ENCODE data around the gene EVC. TPM values are rescaled to one million over a fixed set of nuclear protein-coding genes. Genes with fewer than 3 reads are reported as not detected.

Gene EVC
- total and polyA plus RNA-seq, 2 of the 8 experiments (the other 6 are each of a cell fraction or from before 2014, with no cell fraction given) = 2.6 to 9.8 TPM

GRCh38 chr4:5800496-5800895 lies 89.5 kb downstream of the EVC start:
- H4K5ac ChIP-seq (ENCODE audit: insufficient read length, low read depth, low read length) = no peak overlapping the region
- H3K79me1 ChIP-seq (ENCODE audit: low read depth, low read length) = no peaks in the 10 kb centered on the region
- no peak overlapping the region for H2BK15ac ChIP-seq (ENCODE audit: low read length)
- H3K23me2 ChIP-seq (ENCODE audit: low read depth, low read length) = no peaks in the 10 kb centered on the region
- no peak for FAIRE-seq
- no peak overlapping the region for H3K4me2 ChIP-seq (ENCODE audit: insufficient read depth in 1 of 2, low read depth in 2 of 2, low read length in 2 of 2)
- H3K36me3 ChIP-seq (ENCODE audit: control insufficient read depth in 2 of 4, insufficient read depth in 4 of 4, low read length in 3 of 4) = peaks cover 0 to 3% (median 1%) of the 10 kb centered on the region in 4 experiments; a peak in 3 of 8 replicates
- no peak overlapping the region for H2BK5ac ChIP-seq (ENCODE audit: low read depth, low read length)
- H4K20me1 ChIP-seq (replicated peaks in 1 of 2; ENCODE audit: control insufficient read depth in 1 of 2, insufficient read depth in 2 of 2, low read length in 2 of 2) = peaks cover 0 to 6% of the 10 kb centered on the region in 2 experiments
- H4K91ac ChIP-seq (replicated peaks; ENCODE audit: insufficient read length, low read length) = no peak overlapping the region
- CTCF ChIA-PET (ENCODE audit: partially characterized antibody) = interaction anchor here (0.8 to 1.7 kb wide), 5 partner anchors 10 to 806 kb away, joined by 3 to 11 read pairs (median 3); no protein-coding TSS in a partner anchor
- no peaks in the 10 kb centered on the region for H3K27me3 ChIP-seq (replicated peaks in 1 of 4; ENCODE audit: control insufficient read depth in 3 of 4, extremely low read depth in 1 of 4, insufficient read depth in 3 of 4, low read length in 3 of 4)
- no peak overlapping the region for H3K18ac ChIP-seq (ENCODE audit: extremely low read depth, low read length)
- H3K9ac ChIP-seq (replicated peaks in 1 of 4; ENCODE audit: extremely low read depth in 1 of 4, low read depth in 3 of 4, low read length in 3 of 4) = no peak overlapping the region
- POLR2A ChIA-PET (ENCODE audit: partially characterized antibody) = no interaction called here
- no peaks in the 10 kb centered on the region for H3K4me1 ChIP-seq (replicated peaks in 1 of 4; ENCODE audit: control insufficient read depth in 3 of 4, insufficient read depth in 4 of 4, low read length in 3 of 4)
- no peak overlapping the region for H2BK12ac ChIP-seq (ENCODE audit: low read depth, low read length)
- no peak for DNase-seq (ENCODE audit: low read depth in 1 of 2, low spot score in 2 of 2)
- no peak overlapping the region for H2AK5ac ChIP-seq (ENCODE audit: low read depth, low read length)
- H3K79me2 ChIP-seq (ENCODE audit: control insufficient read depth in 1 of 2, insufficient read depth in 2 of 2, low read length in 2 of 2) = no peaks in the 10 kb centered on the region
- H3K23ac ChIP-seq (ENCODE audit: insufficient read length) = no peak overlapping the region
- no peak overlapping the region for H3K4me3 ChIP-seq (ENCODE audit: extremely low read depth in 1 of 4, insufficient read depth in 2 of 4, low read depth in 3 of 4, low read length in 4 of 4)
- no peak overlapping the region for H4K8ac ChIP-seq (ENCODE audit: extremely low read depth, insufficient read depth, low read length)
- H3K14ac ChIP-seq (ENCODE audit: insufficient read length) = no peak overlapping the region
- H2AFZ ChIP-seq (ENCODE audit: low read length) = no peak overlapping the region
- no peaks in the 10 kb centered on the region; a peak in 1 of 4 replicates for H3K9me3 ChIP-seq (ENCODE audit: insufficient read depth in 2 of 2, low read depth in 1 of 2, low read length in 1 of 2)
- 87% methylated on average over 10 of the region's 10 CpGs; no CpG with 5 or more reads in 1 of the 2 experiments for WGBS, 2 experiments (ENCODE audit: extremely low coverage in 1 of 2, insufficient coverage in 1 of 2, insufficient read length in 1 of 2, insufficient replicate concordance in 2 of 2, low coverage in 1 of 2, low lambda C conversion rate in 2 of 2, missing lambda C conversion rate in 1 of 2)
- no peak overlapping the region for H3K27ac ChIP-seq (ENCODE audit: low read depth, low read length)
- H3K56ac ChIP-seq (replicated peaks; ENCODE audit: insufficient read length, low read depth, low read length) = no peak overlapping the region
- H2BK120ac ChIP-seq (replicated peaks; ENCODE audit: low read depth, low read length) = no peak overlapping the region
- no peak overlapping the region for H3K4ac ChIP-seq (replicated peaks; ENCODE audit: insufficient read length, low read depth, low read length)
- H2BK20ac ChIP-seq (ENCODE audit: low read length) = no peak overlapping the region
- TF ChIP-seq RXRA (IDR thresholded peaks at IDR 0.05; ENCODE audit: insufficient read depth, low read depth, low read length) (no peak), KDM5A (IDR thresholded peaks at IDR 0.05; ENCODE audit: low read length) (no peak), HDAC6 (IDR thresholded peaks at IDR 0.05; ENCODE audit: low read depth, low read length) (no peak), CBX8 (IDR thresholded peaks at IDR 0.05; ENCODE audit: borderline replicate concordance, low read depth, low read length) (no peak), SP4 (IDR thresholded peaks at IDR 0.05; ENCODE audit: low read length) (no peak), JUN (IDR thresholded peaks at IDR 0.05; ENCODE audit: low read depth, low read length) (no peak), EGR1 (IDR thresholded peaks at IDR 0.05; ENCODE audit: borderline replicate concordance, low read depth, low read length) (no peak), POU5F1 (IDR thresholded peaks at IDR 0.05; ENCODE audit: low read depth, low read length) (no peak), USF2 (IDR thresholded peaks at IDR 0.05; ENCODE audit: low read length) (no peak), SIX5 (IDR thresholded peaks at IDR 0.05; ENCODE audit: low read depth, low read length) (no peak), CTBP2 (IDR thresholded peaks at IDR 0.05; ENCODE audit: borderline replicate concordance, insufficient read depth, insufficient read length, low read length) (no peak), CHD1 (IDR thresholded peaks at IDR 0.05; ENCODE audit: low read depth, low read length) (no peak), ZNF274 (IDR thresholded peaks at IDR 0.05; ENCODE audit: borderline replicate concordance, extremely low read depth, low read length) (no peak), POLR2A (IDR thresholded peaks at IDR 0.05; ENCODE audit: control extremely low read depth in 1 of 2, low read depth in 2 of 2, low read length in 2 of 2) (no peak), KDM1A (IDR thresholded peaks at IDR 0.05; ENCODE audit: borderline replicate concordance, low read length) (no peak)

Data from H1 (cell line).